Activated effector memory CD4-positive, alpha-beta T cell treated with anti-CD3 and anti-CD28 coated beads, Interleukin-2, amount 50 U/mL, for 16 hours (primary cell): Measurements from ENCODE around the gene EYA4.
"Not testable (repeated sequence)": the region's sequence is repeated elsewhere in the genome, so short reads cannot be mapped to it uniquely, and the experiment has no call there.

Source experiments
- DNase-seq: peaks from one replicate; pipeline ENCODE4 v3.0.0-alpha.2; 2020

The EYA4 gene

DNA sequence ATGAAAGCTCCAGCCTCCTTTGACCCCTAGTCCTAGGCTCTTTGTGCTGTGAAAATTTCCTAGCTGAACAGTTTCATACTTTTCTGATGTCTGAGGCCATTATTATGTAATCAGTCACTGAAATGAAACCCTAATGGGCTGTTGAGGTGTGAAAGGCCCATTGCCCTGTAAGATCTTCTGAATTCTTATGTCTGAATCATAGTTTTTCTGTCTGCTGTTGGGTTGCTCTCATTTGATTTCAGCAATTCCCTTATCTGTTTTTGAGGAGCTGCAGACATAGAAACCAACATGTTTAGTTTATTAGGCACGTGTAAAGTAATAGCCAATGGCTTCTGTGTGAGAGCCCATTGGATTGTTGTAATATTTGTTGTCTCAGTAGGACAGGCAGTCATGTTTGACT, 118.1 kb downstream of the EYA4 start:
- no peak for DNase-seq

DNA sequence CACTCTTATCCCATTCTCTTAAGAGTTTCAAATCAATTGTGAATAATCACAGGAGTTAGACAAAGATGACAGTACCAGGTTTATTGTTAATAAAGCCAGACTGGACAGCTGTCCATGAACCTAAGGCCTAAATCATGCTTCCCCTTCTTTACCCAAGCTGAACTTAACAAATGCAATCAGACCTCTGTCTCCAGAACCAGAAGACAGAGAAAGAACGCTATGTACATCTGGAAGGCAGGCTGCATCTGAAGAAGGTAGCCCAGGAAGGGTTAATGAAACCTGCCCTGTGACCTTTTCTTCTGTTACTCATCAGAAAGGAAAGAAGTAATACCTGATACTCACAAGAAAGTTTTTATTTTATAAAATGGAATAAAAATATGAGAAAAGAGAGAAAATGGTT, 118.6 kb downstream of the EYA4 start:
- no peak for DNase-seq

DNA sequence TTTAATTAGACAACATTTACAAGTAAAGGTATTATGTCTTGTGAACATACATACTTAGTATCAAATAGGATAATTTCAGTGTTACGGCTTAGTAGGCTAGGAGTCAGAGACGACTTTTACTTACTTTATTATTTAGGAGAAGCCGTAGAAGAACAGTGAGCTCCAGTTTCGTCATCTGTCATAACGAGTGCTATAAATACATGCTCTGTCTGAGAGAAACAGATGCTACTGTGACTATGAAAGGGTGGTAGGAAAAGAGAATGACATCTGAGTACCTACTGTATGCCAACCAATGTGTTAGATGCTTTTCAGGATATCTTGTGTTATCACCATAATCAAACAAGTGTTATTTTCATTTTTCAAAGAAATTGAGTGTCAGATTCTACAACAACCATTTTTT, 119.0 kb downstream of the EYA4 start:
- no peak for DNase-seq

DNA sequence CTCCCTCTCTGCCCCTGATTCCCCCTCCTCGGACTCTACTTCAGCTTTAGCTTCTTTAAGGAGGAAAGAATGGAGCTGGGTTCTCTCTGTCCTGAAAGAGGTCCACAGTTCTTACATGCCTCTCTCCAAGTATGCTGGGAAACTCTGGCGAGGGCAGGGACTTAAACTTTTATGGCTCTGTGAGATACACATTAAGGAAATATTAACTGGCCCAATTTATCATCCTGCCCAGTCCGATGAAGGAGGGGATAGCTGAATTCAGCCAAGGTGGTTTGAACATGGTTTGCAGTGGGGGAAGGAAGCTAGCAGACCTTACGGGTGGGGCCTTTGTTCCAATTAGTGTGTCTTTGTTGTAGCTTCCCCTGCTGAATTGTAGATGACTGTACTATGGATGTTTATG, 121.7 kb downstream of the EYA4 start:
- DNase-seq = no peak

DNA sequence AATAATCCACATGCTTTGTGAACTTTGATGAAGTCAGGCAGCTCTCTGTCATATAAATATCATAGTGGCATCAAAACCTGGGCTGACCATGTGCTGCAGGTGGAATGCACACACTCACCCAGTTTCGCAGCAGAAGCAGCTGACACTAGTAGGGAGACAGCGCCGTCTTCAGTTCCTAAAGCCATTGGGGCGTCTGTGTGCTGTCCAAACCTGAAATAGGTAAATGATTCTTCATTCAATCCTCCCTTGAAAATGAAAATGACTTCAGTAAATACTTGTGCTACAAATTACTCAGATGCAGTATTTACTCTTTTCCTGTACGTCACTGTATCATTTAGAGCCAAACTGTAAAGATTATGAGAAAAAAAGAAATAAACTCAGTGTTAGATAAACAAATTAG, 127.5 kb downstream of the EYA4 start:
- no peak for DNase-seq

DNA sequence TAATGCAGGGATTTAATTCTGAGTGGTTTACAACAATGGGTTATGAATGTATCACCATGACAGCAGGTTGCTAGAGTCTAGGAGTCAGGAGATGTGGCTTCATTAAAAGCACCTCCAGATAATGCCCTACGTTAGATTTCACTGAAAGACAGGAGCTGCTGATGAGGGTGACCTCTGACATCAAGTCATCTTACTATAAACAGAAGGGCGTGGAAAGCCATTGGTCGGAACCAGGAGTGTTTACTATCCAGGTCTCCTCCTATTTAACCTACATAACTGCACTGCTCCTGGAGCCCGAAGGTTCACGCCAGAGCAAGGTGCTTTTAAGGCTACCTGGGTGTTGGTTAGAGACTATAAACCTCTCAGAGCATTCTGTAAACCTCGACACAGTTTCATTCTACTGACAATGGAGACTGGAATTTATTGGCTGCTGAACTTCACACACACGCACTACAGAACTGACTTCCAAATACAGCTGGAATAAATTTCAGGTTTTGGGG, 128.7 kb downstream of the EYA4 start:
- no peak for DNase-seq

DNA sequence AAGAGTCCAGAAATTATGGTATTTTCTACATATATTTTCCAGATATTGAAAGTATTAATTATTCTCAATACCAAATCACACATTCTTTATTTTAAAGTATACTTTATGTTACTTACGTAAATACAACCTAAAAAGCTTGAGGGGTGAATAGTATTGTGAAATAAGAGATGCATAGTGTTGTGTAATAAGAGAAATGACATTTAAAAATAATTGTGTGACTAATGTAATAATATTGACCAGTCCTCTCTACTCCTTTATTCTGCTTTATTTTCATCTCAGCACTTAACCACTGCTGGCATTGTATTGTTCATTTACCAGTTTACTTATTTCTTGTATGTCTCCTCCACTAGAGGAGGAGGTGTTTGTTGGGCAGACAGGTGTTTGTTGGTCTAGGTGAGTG, 135.6 kb downstream of the EYA4 start:
- DNase-seq = no peak

DNA sequence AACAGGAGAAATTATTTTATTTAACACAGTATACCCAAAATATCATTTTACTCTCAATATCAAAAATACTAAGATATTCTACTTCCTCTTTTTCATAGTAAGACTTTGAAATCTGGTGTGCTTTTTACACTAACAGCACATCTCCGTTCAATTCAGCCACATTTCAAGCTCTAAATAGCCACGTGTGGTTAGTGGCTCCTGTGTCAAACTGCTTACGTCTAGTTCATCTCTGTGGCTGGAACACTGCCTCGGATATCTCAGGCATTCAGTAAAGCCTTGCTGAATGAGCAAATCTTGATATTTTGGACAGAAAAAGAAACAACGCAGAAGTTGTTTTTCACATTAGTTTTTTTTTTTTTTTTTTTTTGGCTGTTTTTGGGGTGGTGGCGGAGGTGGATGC, 136.1 kb downstream of the EYA4 start:
- DNase-seq = no peak

DNA sequence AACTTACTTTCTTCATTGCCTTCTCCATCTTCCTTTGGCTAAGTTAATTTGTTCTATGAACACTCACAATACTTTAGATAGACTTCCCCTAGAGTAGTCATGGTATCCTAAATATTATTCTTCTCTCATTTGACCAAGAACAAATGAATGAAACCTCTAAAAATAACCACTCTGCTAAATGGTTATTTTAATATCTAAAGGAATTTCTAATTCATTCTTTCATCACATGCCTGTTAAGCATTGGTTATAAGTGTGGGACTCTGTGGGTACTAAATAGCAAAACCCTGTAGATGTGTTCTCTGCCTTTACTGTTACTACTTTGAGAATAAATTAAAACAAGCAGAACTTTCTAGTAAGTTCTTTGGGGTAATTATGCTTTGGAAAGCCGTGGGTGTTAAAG, 138.9 kb downstream of the EYA4 start:
- no peak for DNase-seq

DNA sequence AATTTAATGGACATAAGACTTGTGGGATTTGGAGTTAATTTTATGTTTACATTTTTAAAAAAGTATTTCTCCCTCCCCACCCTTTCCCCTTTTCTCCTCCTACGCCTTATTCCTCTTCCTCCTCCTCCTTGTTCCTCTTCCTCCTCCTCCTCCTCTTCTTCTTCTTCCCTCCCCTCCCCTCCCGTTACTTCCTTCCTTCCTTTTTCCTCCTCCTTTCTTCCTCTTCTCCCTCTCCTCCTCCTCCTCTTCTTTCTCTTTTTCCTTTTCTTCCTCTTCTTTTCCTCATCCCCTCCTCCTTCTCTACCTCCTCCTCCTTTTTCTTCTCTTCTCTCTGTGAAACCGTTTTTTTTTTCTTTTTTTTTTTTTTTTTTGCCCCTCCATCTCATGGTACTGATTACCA, 139.6 kb downstream of the EYA4 start:
- no peak for DNase-seq

DNA sequence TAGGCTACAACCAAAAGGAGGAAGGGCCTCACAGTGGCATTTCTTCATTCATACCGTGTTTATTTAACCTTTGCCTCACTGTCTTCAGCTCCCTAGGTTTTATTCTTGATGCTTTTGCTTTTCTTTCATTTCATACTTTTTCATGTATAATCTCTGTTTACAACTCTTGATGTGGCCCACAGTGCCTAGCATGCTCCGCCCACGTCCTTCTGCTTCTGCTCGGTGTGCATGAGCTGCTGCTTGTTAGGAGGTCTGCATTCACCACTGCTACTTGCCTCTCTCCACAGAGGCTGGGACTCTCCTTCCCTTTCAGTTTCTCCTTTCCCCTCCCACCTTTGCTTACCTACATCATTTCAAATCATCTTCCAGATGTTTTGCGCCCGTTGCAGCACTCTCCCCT, 147.6 kb downstream of the EYA4 start:
- DNase-seq = no peak

DNA sequence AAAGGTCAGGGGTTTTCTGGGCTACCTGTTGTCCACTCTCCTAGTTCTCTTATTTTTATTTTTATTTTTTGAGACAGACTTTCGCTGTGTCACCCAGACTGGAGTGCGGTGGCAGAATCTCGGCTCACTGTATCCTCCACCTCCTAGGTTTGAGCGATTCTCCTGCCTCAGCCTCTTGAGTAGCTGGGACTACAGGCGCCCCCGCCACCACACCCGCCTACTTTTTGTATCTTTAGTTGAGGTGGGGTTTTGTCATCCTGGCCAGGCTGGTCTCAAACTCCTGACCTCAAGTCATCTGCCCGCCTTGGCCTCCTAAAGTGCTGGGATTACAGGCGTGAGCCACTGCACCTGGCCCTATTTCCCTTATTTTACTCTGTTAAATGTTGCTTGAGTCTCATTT, 149.0 kb downstream of the EYA4 start:
- no peak for DNase-seq

DNA sequence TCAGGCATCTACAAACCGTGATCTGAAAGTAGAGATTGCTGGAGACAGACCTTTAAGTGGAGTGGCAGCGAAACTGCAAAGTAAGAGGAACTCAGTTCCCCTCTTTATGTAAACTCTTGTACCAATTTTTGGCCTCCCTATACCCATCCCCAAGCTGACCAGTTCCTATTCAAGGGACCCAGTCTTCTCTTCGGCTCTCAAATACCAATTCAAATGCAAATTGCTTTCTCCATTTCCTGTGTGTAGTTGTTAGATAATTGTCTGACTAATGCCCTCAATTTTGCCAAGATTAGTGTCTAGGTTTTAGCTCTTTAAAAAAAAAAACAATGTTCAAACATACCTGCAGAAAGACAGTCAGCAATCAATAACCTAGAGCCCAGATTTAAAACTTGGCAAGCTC, 150.9 kb downstream of the EYA4 start:
- no peak for DNase-seq

DNA sequence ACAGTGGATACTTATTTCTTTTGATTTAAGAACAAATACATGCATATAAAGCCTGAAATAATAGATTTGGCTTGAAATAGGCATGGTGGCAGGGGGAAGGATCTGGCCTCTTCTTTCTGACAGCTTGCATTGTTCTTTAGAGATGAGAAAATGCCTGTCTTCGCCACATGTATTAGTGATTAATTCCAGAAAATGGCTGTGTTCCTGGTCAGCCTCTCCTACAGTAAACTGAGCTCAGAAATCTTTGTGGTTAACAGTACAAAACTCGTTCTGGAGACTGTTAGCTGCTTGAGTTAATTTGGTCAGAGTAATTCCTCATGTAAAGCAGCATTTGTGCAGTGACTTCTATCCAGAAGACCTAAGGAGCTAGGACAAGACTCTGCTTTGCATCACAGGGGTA, 151.5 kb downstream of the EYA4 start:
- DNase-seq = no peak

DNA sequence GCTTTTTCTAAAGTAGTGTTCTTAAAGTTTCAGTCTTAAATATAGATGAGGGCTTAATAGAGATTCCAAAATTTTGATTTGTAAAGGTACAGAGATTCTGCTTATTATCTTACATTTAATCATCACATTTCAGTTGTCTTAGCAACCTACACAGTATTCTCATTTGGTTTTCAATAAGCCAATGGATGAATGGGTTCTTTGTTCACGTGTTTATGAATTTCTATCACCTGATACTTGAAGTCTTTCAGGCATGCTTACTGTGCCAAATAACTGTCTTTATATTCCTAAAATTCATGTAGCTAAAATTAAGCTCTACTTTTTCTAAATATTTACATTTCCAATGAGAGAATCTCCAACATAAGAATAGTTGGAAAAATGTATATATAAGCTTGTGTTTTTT, 152.7 kb downstream of the EYA4 start:
- DNase-seq = no peak

DNA sequence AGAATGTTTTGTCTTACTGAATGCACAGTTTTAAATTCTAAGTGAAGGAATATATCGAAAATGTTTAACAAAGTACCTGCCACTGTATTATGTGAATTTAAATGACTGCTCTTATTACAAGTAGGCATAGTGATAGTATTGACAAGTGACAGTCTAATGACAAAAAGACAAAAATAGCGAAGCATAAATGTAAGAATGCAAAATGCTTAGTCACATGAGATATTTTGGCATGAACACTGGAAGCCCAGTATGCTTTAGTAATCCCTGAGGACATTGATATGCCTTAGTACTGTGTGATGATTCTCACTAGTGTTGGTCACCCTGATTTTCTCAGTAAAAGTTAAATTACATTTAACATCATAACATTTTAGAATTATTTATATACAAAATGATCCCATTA, 153.5 kb downstream of the EYA4 start:
- DNase-seq = no peak

DNA sequence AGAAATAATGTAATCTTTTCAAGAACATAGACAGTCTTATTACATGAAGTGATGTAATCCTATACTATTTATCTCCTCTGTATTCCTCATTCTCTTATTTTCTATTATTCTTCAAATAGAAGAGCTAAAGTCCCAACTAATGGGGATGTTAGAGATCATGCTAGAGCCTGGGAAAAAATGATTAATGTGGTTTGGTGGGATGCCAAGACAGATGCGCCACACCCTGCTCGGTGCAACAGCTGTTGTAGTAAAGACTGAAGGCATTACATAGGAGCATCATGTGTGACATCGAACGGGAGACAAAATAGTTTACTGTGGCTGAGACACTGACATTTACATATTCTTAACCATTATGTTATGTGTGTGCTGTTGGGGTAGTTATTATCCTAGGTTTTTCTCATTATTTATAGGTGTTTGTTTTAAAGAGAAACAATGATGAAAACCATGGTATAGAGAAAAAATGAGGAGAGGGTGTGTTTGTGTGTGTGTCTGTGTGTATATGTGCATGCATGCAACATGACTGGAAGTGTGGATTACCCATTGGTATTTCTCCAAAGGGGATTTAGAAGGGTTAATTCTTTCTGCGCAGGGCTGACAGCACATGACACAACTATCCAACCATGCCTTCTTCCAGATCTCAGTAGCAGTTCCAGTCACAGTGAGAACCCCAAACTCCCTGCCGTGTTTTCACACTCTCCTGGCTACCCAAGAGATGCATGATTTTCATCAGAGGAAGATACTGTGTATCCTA, 155.3 kb downstream of the EYA4 start:
- no peak for DNase-seq

DNA sequence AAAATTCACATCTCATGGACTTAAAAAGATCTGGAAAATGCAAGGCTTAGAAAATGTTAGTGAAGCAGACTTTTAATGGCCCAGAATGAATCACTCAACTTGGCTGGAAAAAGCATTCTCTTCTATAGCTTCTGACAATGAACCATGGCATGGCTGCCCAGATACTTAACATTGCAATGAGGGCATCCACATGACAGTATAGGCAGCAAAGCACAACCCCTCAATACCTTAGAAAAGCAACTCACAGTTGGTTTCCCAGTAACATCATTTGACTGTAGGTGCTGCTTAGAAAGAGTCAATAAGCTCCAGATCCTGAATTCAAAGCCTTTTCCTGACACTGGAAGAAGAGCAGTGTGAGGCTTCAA, 155.8 kb downstream of the EYA4 start:
- no peak for DNase-seq

DNA sequence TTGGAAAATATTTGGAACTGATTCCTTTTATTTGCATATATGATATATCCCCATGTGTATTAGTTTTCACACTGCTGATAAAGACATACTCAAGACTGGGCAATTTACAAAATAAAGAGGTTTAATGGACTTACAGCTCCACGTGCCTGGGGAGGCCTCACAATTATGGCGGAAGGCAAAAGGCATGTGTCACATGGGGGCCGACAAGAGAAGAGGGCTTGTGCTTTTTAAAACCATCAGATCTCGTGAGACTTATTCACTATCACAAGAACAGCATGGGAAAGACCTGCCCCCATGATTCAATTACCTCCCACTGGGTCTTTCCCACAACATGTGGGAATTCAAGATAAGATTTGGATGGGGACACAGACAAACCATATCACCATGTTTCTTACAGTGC, 156.4 kb downstream of the EYA4 start:
- not testable (repeated sequence) for DNase-seq

DNA sequence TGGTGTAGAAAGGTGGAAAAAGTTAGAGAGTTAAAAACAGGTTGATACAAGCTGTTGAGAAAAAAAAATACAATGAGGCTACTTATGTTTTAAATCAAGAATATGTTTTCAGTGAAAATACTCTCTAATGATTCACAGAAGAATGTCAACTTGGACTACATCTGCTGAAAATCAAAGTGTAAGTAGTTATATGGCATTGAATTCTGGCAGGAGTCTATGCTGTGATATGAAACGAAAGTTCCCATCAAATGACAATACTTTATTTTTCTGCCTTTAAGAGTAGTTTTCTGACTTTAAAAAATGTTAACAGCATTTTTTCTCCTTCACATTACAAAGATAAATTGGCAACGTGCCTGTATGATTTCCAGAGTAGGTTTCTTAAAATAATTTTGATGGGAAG, 158.3 kb downstream of the EYA4 start:
- DNase-seq = no peak

DNA sequence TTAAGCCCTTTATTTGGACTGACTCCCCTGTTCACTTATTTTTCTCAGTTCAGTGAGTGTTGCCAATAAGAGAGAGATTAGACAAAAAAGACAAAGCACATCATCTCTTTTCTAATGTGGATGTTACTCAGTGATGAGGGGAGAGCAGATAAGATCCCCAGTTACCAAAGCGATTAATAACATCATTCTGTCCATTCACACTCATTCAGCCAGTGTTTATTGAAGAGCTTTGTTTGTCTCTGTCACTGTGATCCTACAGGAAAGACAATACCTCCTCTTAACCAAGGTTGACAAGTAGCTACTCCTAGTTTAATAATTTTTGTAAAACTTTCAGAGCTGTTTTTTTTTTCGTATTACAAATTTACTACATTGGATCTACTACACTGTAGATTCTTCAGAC, 163.0 kb downstream of the EYA4 start:
- DNase-seq = no peak

DNA sequence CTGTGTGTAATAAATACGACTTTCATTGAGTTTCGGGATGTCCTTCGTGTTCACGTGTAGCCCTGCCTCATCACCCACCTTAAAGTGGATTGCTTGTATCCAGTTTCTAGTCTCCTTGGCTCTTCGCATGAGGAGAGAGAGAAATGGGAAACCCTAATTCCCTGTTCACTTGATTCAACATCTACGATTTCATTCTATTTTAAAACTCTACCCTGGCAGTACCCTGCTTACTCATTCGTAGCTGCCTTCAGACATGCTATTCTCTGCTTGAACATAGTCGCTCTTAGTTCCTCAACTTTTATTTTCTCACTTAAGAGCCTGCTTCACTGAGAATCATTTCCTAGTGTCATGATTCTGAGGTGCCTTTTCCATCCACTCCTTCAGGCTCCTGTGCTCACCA, 163.6 kb downstream of the EYA4 start:
- DNase-seq = no peak

DNA sequence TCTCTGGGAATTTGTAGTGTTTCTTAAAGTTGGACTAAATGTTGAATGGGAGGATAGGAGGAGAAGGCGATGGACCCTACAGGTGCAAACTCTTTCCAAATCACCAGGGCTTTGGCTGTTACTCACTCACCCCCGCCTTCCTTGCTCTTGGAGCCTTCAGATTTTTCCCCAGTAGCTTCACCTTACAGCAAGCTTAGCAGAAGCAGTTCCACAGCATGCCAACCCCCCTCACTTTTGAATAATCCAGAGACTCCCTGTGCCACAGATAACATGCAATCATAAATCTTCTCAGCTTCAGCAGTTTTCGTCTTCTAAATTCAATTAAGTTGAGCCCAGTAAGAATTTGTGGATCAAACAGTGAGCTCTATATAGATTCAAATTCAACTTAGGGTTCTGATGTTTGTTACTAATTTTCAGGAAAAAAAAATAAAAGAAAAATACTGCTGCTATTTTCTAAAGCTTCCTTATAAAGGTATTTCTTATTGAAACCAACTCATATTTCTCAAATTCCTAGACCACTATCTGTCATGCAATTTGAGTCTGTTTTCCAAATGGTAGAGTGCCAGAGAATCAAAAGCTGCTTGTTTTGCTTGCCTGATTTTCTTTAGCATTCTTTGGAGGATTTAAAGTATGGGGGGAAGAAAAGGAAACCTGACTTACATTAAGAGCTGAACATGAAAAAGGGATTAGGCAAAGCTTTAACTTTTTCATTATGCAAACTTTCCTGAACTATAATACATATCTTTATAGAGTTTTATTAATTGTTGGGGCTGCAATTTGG, 166.4 kb downstream of the EYA4 start:
- DNase-seq = no peak

DNA sequence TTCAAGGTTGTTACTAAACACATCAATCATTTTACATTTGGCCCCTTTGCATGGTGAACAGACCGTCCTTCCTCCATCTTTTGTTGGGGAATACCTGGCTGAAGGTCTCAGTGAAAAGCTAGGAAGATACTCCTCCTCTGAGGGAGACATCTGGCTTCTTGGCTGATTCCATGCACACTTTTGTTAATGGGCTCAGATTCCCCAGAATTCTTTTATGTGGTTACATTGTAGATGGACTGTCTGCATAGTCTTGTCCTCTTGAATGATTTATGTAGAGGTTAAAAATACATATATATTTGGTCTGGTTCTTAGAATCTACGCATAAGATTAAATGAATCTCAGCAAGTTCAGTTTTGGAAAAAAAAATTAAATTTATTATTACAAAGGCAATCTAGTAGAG, 167.0 kb downstream of the EYA4 start:
- no peak for DNase-seq

DNA sequence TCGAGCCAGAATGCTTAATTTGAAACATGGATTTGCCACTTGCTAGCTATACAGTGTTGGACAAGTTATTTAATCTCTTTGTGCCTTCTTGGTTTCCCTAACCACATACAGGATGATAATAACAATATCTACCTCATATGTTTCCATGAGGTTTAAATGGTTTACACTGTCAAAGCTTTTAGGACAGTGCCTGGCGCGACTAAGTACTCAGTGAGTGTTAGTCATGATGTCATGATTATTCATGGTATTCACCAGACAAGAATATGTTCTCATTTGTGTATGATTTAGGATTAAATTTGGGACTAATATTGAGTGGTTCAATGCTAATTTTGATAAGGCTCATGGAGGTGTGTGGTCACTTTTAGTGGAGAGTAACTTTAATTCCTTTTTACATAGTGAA, 167.4 kb downstream of the EYA4 start:
- DNase-seq = no peak
